ENCODE data around the gene R3HDM2.

Gene R3HDM2

GRCh38 chr12:57229046-57229633, 201.7 kb downstream of the R3HDM2 start:
- Mint-ChIP-seq H3K36me3 (peaks cover 24% of the 10 kb centered on the region), H3K9me3 (no peaks in the 10 kb centered on the region), H3K4me3 (peak overlapping the region; percentile 97), H3K27me3 (peaks cover 5% of the 10 kb centered on the region), H3K27ac (peak overlapping the region; percentile 96), H3K4me1 (peaks cover 47% of the 10 kb centered on the region)
- DNase-seq (ENCODE audit: low spot score in 2 of 2): no peak
- no peak for ATAC-seq (ENCODE audit: low read depth)

DNA sequence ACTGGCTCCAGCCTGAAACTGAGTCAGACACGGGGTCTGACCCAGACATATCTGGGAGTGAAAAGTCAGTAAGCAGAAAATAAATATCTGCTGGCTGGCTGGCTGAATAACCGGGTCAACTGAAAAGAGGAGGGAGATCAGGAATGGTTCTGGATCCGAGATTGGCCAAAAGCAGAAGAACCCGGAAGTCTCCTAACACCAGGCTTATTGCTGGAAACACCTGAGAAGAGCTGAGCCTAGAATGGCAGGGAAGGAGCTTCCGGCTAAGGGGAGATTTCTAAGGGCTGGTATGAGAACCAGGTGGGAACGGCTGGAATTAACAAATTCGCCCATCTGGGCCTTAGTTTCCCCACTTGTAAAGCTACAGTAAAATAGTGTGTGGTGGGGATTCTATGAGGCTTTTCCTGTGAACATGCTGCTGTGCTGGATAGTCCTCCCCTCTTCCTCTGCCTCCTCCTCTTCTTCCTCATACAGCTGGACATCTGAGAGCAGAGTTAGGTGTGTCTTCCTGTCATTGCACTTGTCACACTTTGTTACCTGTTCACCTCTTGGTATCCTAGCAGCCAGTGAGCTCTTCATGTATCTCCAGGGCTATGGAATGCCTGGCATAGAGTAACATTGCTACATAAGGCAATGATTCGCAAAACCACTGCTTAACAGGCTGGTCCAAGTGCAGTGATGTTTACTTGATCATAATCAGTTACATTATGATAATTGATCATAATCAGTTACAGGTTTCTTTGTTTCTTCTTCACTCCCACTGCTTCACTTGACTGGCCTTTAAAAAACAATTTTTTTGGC, 203.3 kb downstream of the R3HDM2 start:
- Mint-ChIP-seq H3K4me1 (peaks cover 45% of the 10 kb centered on the region), H3K36me3 (peaks cover 11% of the 10 kb centered on the region), H3K27me3 (peaks cover 13% of the 10 kb centered on the region), H3K9me3 (no peaks in the 10 kb centered on the region), H3K27ac (no peak overlapping the region), H3K4me3 (peak overlapping the region; percentile 4)
- ATAC-seq (ENCODE audit: low read depth): no peak
- DNase-seq (ENCODE audit: low spot score in 2 of 2): no peak

GRCh38 chr12:57226588-57227314, 204.1 kb downstream of the R3HDM2 start:
- peak overlapping the region; percentile 69 for H3K4me3 Mint-ChIP-seq
- peaks cover 16% of the 10 kb centered on the region for H3K27me3 Mint-ChIP-seq
- H3K9me3 Mint-ChIP-seq: no peaks in the 10 kb centered on the region
- H3K36me3 Mint-ChIP-seq: peaks cover 8% of the 10 kb centered on the region
- DNase-seq (ENCODE audit: low spot score in 2 of 2): no peak
- H3K4me1 Mint-ChIP-seq: peaks cover 50% of the 10 kb centered on the region
- no peak for ATAC-seq (ENCODE audit: low read depth)
- no peak overlapping the region for H3K27ac Mint-ChIP-seq

GRCh38 chr12:57225680-57226210, 205.1 kb downstream of the R3HDM2 start:
- Mint-ChIP-seq H3K36me3 (peaks cover 10% of the 10 kb centered on the region), H3K27ac (peak overlapping the region; percentile 43), H3K4me1 (peaks cover 57% of the 10 kb centered on the region), H3K27me3 (peaks cover 23% of the 10 kb centered on the region), H3K9me3 (no peaks in the 10 kb centered on the region), H3K4me3 (peak overlapping the region; percentile 37)
- ATAC-seq (ENCODE audit: low read depth) (no peak), DNase-seq (ENCODE audit: low spot score in 2 of 2) (no peak)

DNA sequence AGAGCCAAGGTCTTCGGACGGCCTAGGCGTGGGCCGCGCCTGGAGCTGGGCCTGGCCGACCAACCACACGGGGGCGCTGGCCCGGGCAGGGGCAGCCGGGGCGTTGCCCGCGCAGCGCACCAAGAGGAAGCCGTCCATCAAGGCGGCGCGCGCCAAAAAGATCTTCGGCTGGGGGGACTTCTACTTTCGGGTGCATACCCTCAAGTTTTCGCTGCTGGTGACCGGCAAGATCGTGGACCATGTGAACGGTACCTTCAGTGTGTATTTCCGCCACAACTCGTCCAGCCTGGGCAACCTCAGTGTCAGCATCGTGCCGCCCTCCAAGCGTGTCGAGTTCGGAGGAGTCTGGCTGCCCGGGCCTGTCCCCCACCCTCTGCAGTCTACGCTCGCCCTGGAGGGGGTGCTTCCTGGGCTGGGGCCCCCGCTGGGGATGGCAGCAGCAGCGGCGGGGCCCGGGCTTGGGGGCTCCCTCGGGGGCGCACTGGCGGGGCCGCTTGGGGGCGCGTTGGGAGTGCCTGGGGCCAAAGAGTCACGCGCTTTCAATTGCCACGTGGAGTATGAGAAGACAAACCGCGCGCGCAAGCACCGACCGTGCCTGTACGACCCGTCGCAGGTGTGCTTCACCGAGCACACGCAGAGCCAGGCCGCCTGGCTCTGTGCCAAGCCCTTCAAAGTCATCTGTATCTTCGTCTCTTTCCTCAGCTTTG, 205.7 kb downstream of the R3HDM2 start:
- ATAC-seq (ENCODE audit: low read depth): peak; percentile 71
- H3K27ac Mint-ChIP-seq: peak overlapping the region; percentile 43
- H3K4me1 Mint-ChIP-seq: peaks cover 54% of the 10 kb centered on the region

DNA sequence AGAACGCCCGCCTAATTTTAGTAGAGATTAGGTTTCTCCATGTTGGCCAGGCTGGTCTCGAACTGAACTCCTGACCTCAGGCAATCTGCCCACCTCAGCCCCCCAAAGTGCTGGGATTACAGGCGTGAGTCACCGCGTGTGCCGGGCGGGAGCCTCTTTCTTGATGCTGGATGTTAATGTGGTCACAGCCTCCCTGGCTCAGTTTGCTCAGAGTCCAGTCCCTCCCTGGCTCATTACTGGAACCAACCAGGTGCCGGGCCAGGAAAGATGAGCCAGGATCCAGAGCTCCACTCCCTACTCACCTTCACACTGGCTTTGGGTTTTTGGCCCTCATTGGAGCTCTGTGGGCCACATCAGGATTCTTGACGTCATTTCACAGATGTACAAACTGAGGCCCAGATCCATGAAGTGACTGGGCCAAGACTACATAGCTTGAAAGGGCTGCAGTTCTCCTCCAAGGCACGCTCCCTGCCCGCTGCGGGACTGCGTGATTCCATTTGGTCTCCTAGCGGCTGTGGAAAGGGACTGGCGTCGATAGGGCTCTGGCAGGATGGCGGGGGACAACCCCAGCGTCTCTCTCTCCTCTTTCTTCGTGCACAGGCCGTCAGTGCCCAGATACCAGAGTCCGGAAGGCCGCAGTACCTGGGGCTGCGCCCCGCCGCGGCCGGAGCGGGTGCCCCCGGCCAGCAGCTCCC, 206.4 kb downstream of the R3HDM2 start:
- H3K36me3 Mint-ChIP-seq: peaks cover 9% of the 10 kb centered on the region
- H3K4me3 Mint-ChIP-seq: no peak overlapping the region
- no peaks in the 10 kb centered on the region for H3K9me3 Mint-ChIP-seq
- H3K27me3 Mint-ChIP-seq: peaks cover 31% of the 10 kb centered on the region
- DNase-seq (ENCODE audit: low spot score in 2 of 2) (no peak), ATAC-seq (ENCODE audit: low read depth) (no peak)
- peaks cover 54% of the 10 kb centered on the region for H3K4me1 Mint-ChIP-seq
- H3K27ac Mint-ChIP-seq: peak overlapping the region; percentile 43

More for the DNA sequence above, 205.7 kb downstream of the R3HDM2 start:
- DNase-seq (ENCODE audit: low spot score in 2 of 2): peak; percentile 64 to 72
- peak overlapping the region; percentile 37 for H3K4me3 Mint-ChIP-seq
- H3K9me3 Mint-ChIP-seq: no peaks in the 10 kb centered on the region
- peaks cover 26% of the 10 kb centered on the region for H3K27me3 Mint-ChIP-seq
- peaks cover 6% of the 10 kb centered on the region for H3K36me3 Mint-ChIP-seq

DNA sequence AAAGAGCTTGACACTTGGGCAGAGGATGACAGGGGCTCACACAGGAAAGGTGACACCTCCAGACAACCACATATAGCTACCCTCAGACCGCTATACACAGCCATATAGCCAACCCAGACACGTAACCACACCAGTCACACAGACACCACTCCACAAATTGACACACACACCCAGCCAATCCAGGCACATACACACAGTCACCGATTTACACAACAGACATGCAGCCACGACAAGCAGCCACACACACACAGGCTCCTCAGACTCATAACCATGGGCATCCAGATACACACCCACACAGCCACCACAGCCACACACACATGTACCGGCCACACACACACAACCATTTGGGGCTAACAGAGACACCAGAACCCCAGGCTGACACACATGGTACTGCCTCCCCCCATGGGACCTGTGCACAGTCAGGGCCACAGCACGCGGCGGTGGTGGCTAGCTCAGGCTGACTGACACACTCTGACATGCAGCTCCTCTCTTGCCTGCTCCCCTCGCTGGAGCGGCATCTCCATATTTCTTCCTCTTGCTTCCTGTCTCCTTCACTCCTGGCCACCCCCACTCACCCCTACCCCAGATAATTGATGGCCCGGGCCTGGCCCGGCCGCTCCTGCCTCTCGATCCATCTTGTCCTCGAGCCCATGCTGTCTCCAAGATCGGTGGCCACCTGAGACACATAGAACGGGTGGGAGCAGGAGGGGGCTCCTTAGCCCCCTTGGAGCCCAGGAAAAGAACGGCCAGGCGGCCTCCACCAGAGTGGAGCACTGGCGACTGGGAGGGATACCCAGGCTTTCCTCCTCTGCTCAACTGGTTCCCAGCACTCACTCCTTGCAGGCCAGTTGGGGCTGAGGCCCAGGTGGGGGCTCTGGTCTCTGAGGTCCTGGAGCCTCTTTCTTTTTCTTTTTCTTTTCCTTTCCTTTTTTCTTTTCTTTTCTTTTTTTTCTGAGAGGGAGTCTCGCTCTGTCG, 207.4 kb downstream of the R3HDM2 start:
- H3K4me1 Mint-ChIP-seq: peaks cover 58% of the 10 kb centered on the region
- H3K27me3 Mint-ChIP-seq: peaks cover 38% of the 10 kb centered on the region
- ATAC-seq (ENCODE audit: low read depth): no peak
- H3K36me3 Mint-ChIP-seq: peaks cover 9% of the 10 kb centered on the region
- no peak overlapping the region for H3K4me3 Mint-ChIP-seq
- H3K9me3 Mint-ChIP-seq: no peaks in the 10 kb centered on the region
- H3K27ac Mint-ChIP-seq: no peak overlapping the region
- no peak for DNase-seq (ENCODE audit: low spot score in 2 of 2)

- Mint-ChIP-seq H3K36me3 (peaks cover 9% of the 10 kb centered on the region), H3K9me3 (no peaks in the 10 kb centered on the region), H3K4me3 (no peak overlapping the region), H3K27ac (no peak overlapping the region), H3K27me3 (peaks cover 40% of the 10 kb centered on the region), H3K4me1 (peaks cover 61% of the 10 kb centered on the region)
- DNase-seq (ENCODE audit: low spot score in 2 of 2) (no peak), ATAC-seq (ENCODE audit: low read depth) (no peak)
Measured at GRCh38 chr12:57222286-57223190, 208.3 kb downstream of the R3HDM2 start.

- H3K4me1 Mint-ChIP-seq: peaks cover 57% of the 10 kb centered on the region
- peak overlapping the region; percentile 71 for H3K27ac Mint-ChIP-seq
Measured at GRCh38 chr12:57221169-57221917, 209.5 kb downstream of the R3HDM2 start.

DNA sequence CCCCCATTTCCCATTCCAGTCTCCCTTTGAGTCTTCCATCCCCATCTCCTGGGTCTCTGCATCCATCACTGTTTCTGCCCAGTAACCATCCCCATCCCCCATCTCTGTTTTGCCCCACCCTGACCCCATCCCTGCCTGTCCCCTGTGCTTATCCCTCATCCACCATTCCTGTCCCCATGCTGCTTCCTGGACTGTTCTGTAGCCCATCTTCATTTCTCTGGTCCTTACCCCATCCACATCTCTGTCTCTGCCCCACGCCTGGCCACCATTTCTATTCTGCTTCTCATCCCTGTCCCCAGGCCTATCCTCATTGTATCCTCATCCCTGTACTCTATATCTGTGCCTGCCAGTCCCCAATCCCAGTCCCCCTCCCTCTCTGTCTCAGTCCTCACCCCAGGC, 210.1 kb downstream of the R3HDM2 start:
- Mint-ChIP-seq H3K4me1 (peaks cover 58% of the 10 kb centered on the region), H3K27me3 (peaks cover 41% of the 10 kb centered on the region), H3K27ac (no peak overlapping the region), H3K9me3 (no peaks in the 10 kb centered on the region), H3K4me3 (no peak overlapping the region), H3K36me3 (peaks cover 11% of the 10 kb centered on the region)
- no peak for DNase-seq (ENCODE audit: low spot score in 2 of 2)
- no peak for ATAC-seq (ENCODE audit: low read depth)

More at GRCh38 chr12:57221169-57221917, 209.5 kb downstream of the R3HDM2 start:
- Mint-ChIP-seq H3K9me3 (no peaks in the 10 kb centered on the region), H3K4me3 (no peak overlapping the region), H3K27me3 (peaks cover 40% of the 10 kb centered on the region), H3K36me3 (peaks cover 11% of the 10 kb centered on the region)
- ATAC-seq (ENCODE audit: low read depth): no peak
- no peak for DNase-seq (ENCODE audit: low spot score in 2 of 2)

Data from memory B cell (primary cell).